COLO829 (cell line): ENCODE data around the gene NT5C2.
"Not testable (repeated sequence)": the region's sequence is repeated elsewhere in the genome, so short reads cannot be mapped to it uniquely, and the experiment has no call there.

Experiments
- DNase-seq: peaks from one replicate; pipeline ENCODE4 v3.0.0; 2012; ENCODE audit warnings: low spot score

NT5C2 gene

GRCh38 chr10:103083977-103084320, 109.1 kb downstream of the NT5C2 start:
- DNase-seq: no peak

GRCh38 chr10:103083266-103083976, 109.7 kb downstream of the NT5C2 start:
- no peak for DNase-seq

DNA sequence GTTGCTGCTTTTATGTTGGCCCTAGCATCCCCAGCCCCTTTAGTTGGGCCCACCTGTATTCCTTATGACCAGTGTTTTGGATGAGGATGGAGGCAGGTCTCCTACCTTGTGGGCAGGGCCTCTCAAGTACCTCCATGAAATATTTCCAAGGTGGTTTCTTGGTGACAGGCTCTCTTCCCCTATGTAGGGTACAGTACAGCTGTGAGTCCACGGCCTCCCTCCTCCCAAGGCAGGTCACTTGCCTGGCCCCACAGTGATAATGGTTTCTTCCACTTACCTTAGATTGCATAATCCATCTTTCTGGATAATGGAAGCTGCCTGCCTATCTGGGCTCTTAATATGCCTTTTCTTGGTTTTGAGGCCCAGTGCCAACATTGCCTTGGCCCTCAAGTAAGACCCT, 110.4 kb downstream of the NT5C2 start:
- no peak for DNase-seq

GRCh38 chr10:103080891-103081581, 112.0 kb downstream of the NT5C2 start:
- no peak for DNase-seq

GRCh38 chr10:103079946-103080345, 113.1 kb downstream of the NT5C2 start:
- DNase-seq: no peak

DNA sequence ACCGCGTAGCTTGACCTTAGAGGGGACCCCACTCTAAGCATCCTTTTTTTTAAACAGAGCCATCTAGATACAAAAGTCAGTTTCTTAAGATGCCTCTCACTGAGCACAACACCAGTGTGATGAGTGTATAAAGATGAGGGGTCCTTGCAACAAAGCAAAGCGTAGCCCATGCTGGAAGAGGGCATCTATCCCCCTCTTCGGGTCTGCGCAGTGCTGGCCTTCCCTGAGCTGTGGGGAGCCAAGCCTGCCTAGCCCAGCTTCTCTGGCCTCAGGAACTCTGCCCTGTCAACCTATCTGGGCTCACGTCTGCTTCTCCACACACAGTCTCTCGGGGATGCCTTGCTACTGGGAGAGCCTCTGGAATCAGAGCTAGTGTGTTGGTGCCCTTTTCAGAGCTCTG, 114.0 kb downstream of the NT5C2 start:
- DNase-seq: no peak

DNA sequence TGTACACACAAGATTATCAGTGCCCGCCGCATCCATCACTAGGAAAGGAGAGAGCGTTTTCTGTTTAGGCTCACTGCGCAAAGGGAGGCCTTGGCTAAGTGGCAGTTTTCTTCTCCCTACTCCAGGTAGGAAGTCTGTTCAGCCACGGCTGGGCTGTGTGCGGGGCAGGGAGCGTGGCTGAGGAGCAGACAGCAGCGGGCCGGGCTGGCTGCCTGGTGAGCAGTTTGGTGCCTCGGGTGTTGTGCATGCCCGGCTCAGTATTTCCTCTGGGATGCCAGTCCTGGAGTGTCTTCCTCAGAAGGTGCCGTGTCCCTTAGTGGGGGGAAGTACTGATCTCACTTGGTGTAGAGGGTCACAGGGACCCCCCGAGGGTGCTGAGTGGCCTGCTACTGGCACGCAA, 114.4 kb downstream of the NT5C2 start:
- no peak for DNase-seq

GRCh38 chr10:103078309-103078615, 114.8 kb downstream of the NT5C2 start:
- no peak for DNase-seq

GRCh38 chr10:103077491-103078308, 115.4 kb downstream of the NT5C2 start:
- DNase-seq: no peak

DNA sequence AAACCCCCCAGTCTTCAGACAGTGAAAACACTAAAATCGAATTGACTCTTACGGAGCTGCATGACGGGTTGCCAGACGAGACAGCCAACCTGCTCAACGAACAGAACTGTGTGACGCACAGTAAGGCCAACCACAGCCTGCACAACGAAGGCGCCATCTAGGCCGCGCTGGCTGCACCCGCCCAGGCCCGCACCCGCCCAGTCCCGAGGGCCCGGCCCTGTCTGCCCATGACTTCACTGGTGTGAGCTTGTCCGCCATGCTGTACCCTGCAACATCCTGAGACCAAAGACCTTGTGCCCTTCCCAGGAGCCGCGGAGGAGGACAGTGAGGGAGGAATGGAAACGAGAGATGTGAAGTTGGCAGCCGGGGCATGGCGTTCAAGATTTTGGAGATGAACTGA, 116.1 kb downstream of the NT5C2 start:
- DNase-seq: no peak

GRCh38 chr10:103072891-103073290, 120.2 kb downstream of the NT5C2 start:
- no peak for DNase-seq

- no peak for DNase-seq
Observed at GRCh38 chr10:103072276-103072675, 120.8 kb downstream of the NT5C2 start.

DNA sequence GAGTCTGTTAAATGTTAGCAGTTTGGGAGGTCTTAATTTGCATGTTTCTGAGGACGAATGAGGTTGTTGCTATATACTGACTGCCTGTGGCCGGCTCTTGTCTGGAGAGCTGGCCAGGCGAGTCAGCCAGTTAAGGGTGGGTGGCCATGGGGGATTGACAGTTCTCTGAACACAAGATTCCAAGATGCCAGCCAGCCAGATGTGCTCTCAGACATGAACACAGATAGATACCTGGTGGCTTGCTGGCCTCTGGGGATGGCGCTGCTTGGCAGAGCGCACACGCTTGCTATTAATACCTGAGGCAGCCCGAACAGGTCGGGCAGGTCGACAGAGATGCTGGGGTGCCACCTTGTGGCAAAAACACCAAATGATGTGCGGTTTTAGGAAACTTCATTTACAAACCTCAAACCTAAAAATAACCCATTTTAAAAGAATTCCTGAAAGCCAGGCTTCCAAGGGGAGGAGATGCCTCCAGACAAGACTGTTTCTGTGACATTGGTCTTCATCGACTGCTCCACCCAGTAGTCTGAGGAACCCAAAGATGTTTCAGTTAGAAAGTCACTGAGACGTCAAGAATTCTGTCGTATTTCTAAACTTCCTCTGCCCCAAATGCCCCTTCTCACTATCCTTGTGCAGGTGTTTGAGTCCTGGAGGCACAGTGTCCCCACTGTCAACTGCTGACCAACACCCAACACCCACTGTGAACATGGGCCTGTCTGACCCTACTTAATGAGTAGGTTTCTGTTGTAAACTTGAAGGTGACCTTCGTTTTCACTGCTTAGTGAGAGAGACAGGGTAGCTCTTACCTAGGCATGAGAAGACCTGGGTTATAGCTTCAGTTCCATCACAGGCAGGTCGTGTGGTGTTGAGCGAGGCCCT, 123.4 kb downstream of the NT5C2 start:
- peak; percentile 4 for DNase-seq

DNA sequence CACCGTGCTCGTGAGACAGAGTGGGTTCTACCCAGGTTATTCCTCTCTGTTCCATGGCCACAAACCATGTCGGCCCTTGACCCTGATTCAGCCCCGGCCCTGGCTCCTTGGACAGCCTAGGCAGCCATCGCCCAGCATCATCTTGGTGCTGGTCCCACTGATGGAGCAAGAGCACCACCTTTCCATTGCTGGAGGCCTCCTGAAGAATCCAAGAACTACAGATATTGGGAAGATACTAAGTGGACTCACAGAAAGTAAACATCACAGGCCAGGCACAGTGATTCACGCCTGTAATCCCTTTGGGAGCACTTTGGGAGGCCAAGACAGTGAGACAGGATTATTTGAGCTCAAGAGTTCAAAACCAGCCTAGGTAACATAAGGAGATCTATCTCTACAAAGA, 125.1 kb downstream of the NT5C2 start:
- DNase-seq: no peak

DNA sequence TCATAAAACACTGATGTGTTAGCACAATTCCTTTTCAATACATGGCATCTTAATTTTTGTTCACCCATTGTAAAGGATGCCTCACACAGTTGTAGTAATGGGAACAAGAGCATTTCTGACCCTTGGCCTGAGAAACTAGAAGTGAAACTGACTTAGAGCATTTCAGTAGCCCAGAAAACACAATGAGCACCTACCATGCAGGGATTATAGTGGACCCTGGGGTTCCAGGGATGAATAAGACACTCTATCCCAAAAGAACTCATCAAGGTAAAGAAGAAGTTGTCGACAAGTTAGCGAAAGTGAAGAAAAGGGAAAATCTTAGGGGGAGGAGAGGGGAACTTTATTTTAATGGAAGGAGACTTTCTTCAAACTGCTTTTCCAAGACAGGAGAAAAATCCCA, 125.6 kb downstream of the NT5C2 start:
- DNase-seq: no peak

DNA sequence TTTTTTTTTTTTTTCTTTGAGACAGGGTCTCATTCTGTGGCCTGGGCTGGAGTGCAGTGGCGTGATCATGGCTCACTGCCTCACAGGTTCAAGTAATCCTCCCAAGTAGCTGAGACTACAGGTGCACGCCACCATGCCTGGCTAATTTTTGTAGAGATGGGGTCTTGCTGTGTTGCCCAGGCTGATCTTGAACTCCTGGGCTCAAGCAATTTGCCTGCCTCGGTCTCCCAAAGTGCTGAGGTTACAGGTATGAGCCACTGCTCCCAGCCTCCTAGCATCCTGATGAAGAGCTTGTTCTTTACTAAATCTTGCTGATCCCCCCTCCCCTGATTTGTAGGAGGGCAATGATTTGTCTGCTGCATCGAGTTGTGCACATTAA, 126.0 kb downstream of the NT5C2 start:
- DNase-seq: not testable (repeated sequence)

GRCh38 chr10:103066141-103067098, 126.7 kb downstream of the NT5C2 start:
- DNase-seq: no peak

DNA sequence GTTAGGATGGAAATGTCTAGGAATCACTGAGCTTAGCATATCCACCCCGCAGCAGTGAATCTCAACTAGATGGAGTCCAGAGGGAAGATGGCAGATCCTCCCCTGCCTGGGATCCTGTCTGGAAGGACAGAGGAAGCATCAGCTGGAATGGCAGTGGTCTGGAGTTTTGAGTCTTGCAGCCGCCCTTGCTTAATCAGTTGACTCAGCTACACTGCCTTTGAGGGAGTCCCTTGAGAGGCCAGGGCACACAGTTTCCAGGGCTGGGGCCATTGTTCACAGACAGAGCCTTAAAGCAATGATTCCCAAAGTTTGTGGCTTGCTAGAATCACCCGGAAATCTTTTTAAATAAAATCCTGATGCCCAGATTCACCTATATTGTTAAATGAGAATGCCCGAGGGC, 128.1 kb downstream of the NT5C2 start:
- no peak for DNase-seq

- DNase-seq: no peak
Observed at GRCh38 chr10:103062854-103063590, 130.1 kb downstream of the NT5C2 start.

DNA sequence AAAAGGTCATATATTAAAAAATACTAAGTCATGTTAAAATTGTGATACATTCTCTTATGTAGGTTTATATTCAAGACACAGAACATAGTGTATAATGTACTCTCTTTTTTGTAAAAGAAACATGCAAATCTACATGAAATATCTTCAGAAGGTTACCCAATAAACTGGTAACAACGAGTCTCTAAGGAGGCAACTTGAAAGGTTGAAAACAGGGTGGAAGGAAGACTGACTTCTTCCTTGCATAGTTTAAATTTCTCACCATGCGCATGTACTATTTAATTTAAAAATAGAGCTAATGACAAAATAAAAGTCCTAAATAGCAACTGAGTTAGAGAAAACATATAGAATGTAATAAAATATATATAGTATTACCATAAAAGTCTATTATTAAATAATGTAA, 132.5 kb downstream of the NT5C2 start:
- DNase-seq: no peak
